Neural cell (in vitro differentiated cells): ENCODE results near the gene IL17REL. TPM values are rescaled to one million over a fixed set of nuclear protein-coding genes. Genes with fewer than 3 reads are reported as not detected.
A peak's percentile ranks its signal among the peaks of the same experiment; 100 is the strongest.

ENCODE experiments used
- H2AFZ ChIP-seq: fragments of 200-600, 300-800 bp; sonication (generic), shearing (Covaris generic); 2 replicates; pipeline ENCODE4 v1.6.0; 2014; ENCODE audit warnings: low read depth, mild to moderate bottlenecking, antibody characterized with exemption, low read length, moderate library complexity
- H3F3A ChIP-seq: fragments of 200-600 bp; shearing (Covaris generic); 2 replicates; pipeline ENCODE4 v1.6.1; 2016; ENCODE audit warnings: mild to moderate bottlenecking, moderate library complexity, mixed read lengths, antibody characterized with exemption, low read length; ENCODE audit not compliant: insufficient read depth, poor library complexity, severe bottlenecking
- H3K27ac ChIP-seq: fragments of 200-600, 300-800 bp; sonication (generic), shearing (Covaris generic); 2 replicates; pipeline ENCODE4 v1.5.1; 2014; ENCODE audit warnings: mild to moderate bottlenecking, low read length, moderate library complexity
- H3K27me3 ChIP-seq: fragments of 300-800, 200-600 bp; sonication (generic), shearing (Covaris generic); 2 replicates; pipeline ENCODE4 v1.6.0; 2014; ENCODE audit warnings: mild to moderate bottlenecking, low read depth, low read length, moderate library complexity; ENCODE audit not compliant: insufficient read depth
- H3K36me3 ChIP-seq: fragments of 300-800, 200-600 bp; sonication (generic), shearing (Covaris generic); 2 replicates; pipeline ENCODE4 v1.5.1; 2014; ENCODE audit warnings: mild to moderate bottlenecking, antibody characterized with exemption, low read length, moderate library complexity; ENCODE audit not compliant: insufficient read depth
- H3K4me2 ChIP-seq: fragments of 300-800, 200-600 bp; sonication (generic), shearing (Covaris generic); 2 replicates; pipeline ENCODE4 v1.6.0; 2014; ENCODE audit warnings: mild to moderate bottlenecking, low read length
- H3K4me3 ChIP-seq: fragments of 300-800, 200-600 bp; sonication (generic), shearing (Covaris generic); 2 replicates; pipeline ENCODE4 v1.5.1; 2014; ENCODE audit warnings: mild to moderate bottlenecking, low read length, moderate library complexity
- H3K79me2 ChIP-seq: fragments of 200-600 bp; shearing (Covaris generic); replicated peaks from 2 replicates; pipeline ENCODE4 v1.6.0; 2014; ENCODE audit warnings: mild to moderate bottlenecking, low read length, moderate library complexity; ENCODE audit not compliant: insufficient read depth
- H3K9ac ChIP-seq: fragments of 300-800, 200-600 bp; sonication (generic), shearing (Covaris generic); 2 replicates; pipeline ENCODE4 v1.6.1; 2016; ENCODE audit warnings: mild to moderate bottlenecking, low read length, mixed read lengths
- H3K9me2 ChIP-seq: fragments of 200-600 bp; shearing (Covaris generic); 2 replicates; pipeline ENCODE4 v1.6.1; 2016; ENCODE audit warnings: mild to moderate bottlenecking, low read length, mixed read lengths; ENCODE audit not compliant: insufficient read depth
- H3K9me3 ChIP-seq: fragments of 200-600, 300-800 bp; sonication (generic), shearing (Covaris generic); 2 replicates; pipeline ENCODE4 v1.6.1; 2016; ENCODE audit warnings: mild to moderate bottlenecking, mixed run types, low read length, moderate library complexity, mixed read lengths
- H4K20me1 ChIP-seq: fragments of 200-600 bp; shearing (Covaris generic); 2 replicates; pipeline ENCODE4 v1.6.1; 2016; ENCODE audit warnings: mild to moderate bottlenecking, mixed run types; ENCODE audit not compliant: insufficient read depth
- CTCF ChIP-seq: fragments of 450-650 bp; IDR thresholded peaks from 2 replicates; pipeline ENCODE4 v1.5.1; 2014; ENCODE audit warnings: antibody characterized with exemption, mild to moderate bottlenecking, moderate library complexity; ENCODE audit not compliant: poor library complexity, severe bottlenecking
- EP300 ChIP-seq: fragments of 450-650 bp; conservative IDR thresholded peaks from 2 replicates; pipeline ENCODE4 v1.6.1; 2014; ENCODE audit warnings: antibody characterized with exemption, mild to moderate bottlenecking, moderate library complexity; ENCODE audit not compliant: poor library complexity, severe bottlenecking
- EZH2 ChIP-seq: fragments of 200-600, 300-800 bp; shearing (Covaris generic), sonication (generic); IDR thresholded peaks from 2 replicates; pipeline ENCODE4 v1.6.1; 2014; ENCODE audit warnings: antibody characterized with exemption, low read length, borderline replicate concordance, mild to moderate bottlenecking; ENCODE audit not compliant: insufficient read depth, poor library complexity, severe bottlenecking
- MXI1 ChIP-seq: fragments of 450-650 bp; conservative IDR thresholded peaks from 2 replicates; pipeline ENCODE4 v1.6.1; 2014; ENCODE audit warnings: antibody characterized with exemption, mild to moderate bottlenecking; ENCODE audit not compliant: poor library complexity, severe bottlenecking
- POLR2AphosphoS5 ChIP-seq: IDR thresholded peaks from 2 replicates; pipeline ENCODE4 v1.6.1; 2012
- RAD21 ChIP-seq: fragments of 450-650 bp; conservative IDR thresholded peaks from 2 replicates; pipeline ENCODE4 v1.6.1; 2014; ENCODE audit warnings: antibody characterized with exemption, mild to moderate bottlenecking, moderate library complexity
- REST ChIP-seq: IDR thresholded peaks from 2 replicates; pipeline ENCODE4 v1.6.1; 2012; ENCODE audit warnings: borderline replicate concordance
- SMC3 ChIP-seq: fragments of 450-650 bp; conservative IDR thresholded peaks from 2 replicates; pipeline ENCODE4 v1.6.1; 2014; ENCODE audit warnings: antibody characterized with exemption, mild to moderate bottlenecking, moderate library complexity; ENCODE audit not compliant: poor library complexity
- TAF1 ChIP-seq: IDR thresholded peaks from 2 replicates; pipeline ENCODE4 v1.6.1; 2012; ENCODE audit warnings: low read depth
- polyA plus RNA-seq: library from polyadenylated mRNA; depleted of rRNA; stranded (reverse); fragments of >200 nt; gene quantifications from 2 replicates; pipeline ENCODE4 v1.2.3, GENCODE V29; 2014

IL17REL gene
- polyA plus RNA-seq, 1 donor from 2014 or later: not detected

GRCh38 chr22:50019316-50019715 is 6.8 kb upstream of the IL17REL start:
- H3K79me2 ChIP-seq: no peaks in the 10 kb centered on the region
- no peaks in the 10 kb centered on the region for H3F3A ChIP-seq
- H3K4me3 ChIP-seq: no peak overlapping the region
- no peak overlapping the region for H3K4me2 ChIP-seq
- no peak overlapping the region for H3K27ac ChIP-seq
- H3K36me3 ChIP-seq: no peaks in the 10 kb centered on the region
- no peaks in the 10 kb centered on the region for H3K9me2 ChIP-seq
- no peaks in the 10 kb centered on the region for H4K20me1 ChIP-seq
- peaks cover 22% of the 10 kb centered on the region for H3K27me3 ChIP-seq
- no peak overlapping the region for H2AFZ ChIP-seq
- no peak overlapping the region for H3K9ac ChIP-seq
- TF ChIP-seq EZH2: no peak
- no peak for TF ChIP-seq MXI1
- no peak for TF ChIP-seq REST
- TF ChIP-seq TAF1: no peak
- TF ChIP-seq RAD21: no peak
- no peak for TF ChIP-seq CTCF
- no peak for TF ChIP-seq POLR2AphosphoS5
- TF ChIP-seq SMC3: no peak
- no peak for TF ChIP-seq EP300
- peaks cover 6% of the 10 kb centered on the region for H3K9me3 ChIP-seq

GRCh38 chr22:50018608-50019285 is 6.2 kb upstream of the IL17REL start:
- H3K4me3 ChIP-seq: peak overlapping the region; percentile 8
- H3K27ac ChIP-seq: no peak overlapping the region
- H2AFZ ChIP-seq: no peak overlapping the region
- peaks cover 6% of the 10 kb centered on the region for H3K9me3 ChIP-seq
- no peaks in the 10 kb centered on the region for H3K9me2 ChIP-seq
- H3K4me2 ChIP-seq: no peak overlapping the region
- H3K36me3 ChIP-seq: no peaks in the 10 kb centered on the region
- no peak overlapping the region for H3K9ac ChIP-seq
- peaks cover 27% of the 10 kb centered on the region for H3K27me3 ChIP-seq
- no peaks in the 10 kb centered on the region for H3K79me2 ChIP-seq
- no peaks in the 10 kb centered on the region for H4K20me1 ChIP-seq
- TF ChIP-seq EP300 (peak; percentile 24), SMC3 (no peak)
- H3F3A ChIP-seq: no peaks in the 10 kb centered on the region
